Measurements from ENCODE around the gene HOTAIR.

Gene HOTAIR

GRCh38 chr12:53974084-53975063 lies at the start of gene HOTAIR:
HOTAIR (minus strand) TSS chr12:53974954.
- peak; percentile 20 to 32 for DNase-seq

GRCh38 chr12:54024127-54024526 lies 49.4 kb upstream of the HOTAIR start:
- no peak for DNase-seq

- DNase-seq = no peak
These were observed 48.5 kb upstream of the HOTAIR start for GRCh38 chr12:54022960-54023884.

GRCh38 chr12:54021432-54022013 lies 46.8 kb upstream of the HOTAIR start:
- DNase-seq = no peak

- no peak for DNase-seq
These were observed 46.0 kb upstream of the HOTAIR start for GRCh38 chr12:54020591-54021405.

- DNase-seq = no peak
These were observed 45.3 kb upstream of the HOTAIR start for GRCh38 chr12:54019924-54020590.

- DNase-seq = no peak
These were observed 44.5 kb upstream of the HOTAIR start for GRCh38 chr12:54019091-54019811.

GRCh38 chr12:54018468-54018984 lies 43.8 kb upstream of the HOTAIR start:
- DNase-seq = no peak

- DNase-seq = peak; percentile 82 to 87
These were observed 43.2 kb upstream of the HOTAIR start for GRCh38 chr12:54017878-54018467.

GRCh38 chr12:54017027-54017788 lies 42.5 kb upstream of the HOTAIR start:
- DNase-seq = no peak

- DNase-seq = no peak
These were observed 41.8 kb upstream of the HOTAIR start for GRCh38 chr12:54016478-54016964.

GRCh38 chr12:54016051-54016450 lies 41.3 kb upstream of the HOTAIR start:
- DNase-seq = no peak

- DNase-seq = no peak
These were observed 40.5 kb upstream of the HOTAIR start for GRCh38 chr12:54015018-54015931.

GRCh38 chr12:54014377-54015017 lies 39.7 kb upstream of the HOTAIR start:
- no peak for DNase-seq

- DNase-seq = no peak
These were observed 38.1 kb upstream of the HOTAIR start for GRCh38 chr12:54012631-54013409.

GRCh38 chr12:54011665-54012532 lies 37.1 kb upstream of the HOTAIR start:
- no peak for DNase-seq
